GM18858 (cell line): ENCODE measurements around the gene ACSL6.

Experiments
- ATAC-seq: cut with Tn5 transposase; IDR thresholded peaks from one replicate; pipeline ENCODE4 v1.9.1; 2021; ENCODE audit not compliant: unreplicated experiment

ACSL6 gene

DNA sequence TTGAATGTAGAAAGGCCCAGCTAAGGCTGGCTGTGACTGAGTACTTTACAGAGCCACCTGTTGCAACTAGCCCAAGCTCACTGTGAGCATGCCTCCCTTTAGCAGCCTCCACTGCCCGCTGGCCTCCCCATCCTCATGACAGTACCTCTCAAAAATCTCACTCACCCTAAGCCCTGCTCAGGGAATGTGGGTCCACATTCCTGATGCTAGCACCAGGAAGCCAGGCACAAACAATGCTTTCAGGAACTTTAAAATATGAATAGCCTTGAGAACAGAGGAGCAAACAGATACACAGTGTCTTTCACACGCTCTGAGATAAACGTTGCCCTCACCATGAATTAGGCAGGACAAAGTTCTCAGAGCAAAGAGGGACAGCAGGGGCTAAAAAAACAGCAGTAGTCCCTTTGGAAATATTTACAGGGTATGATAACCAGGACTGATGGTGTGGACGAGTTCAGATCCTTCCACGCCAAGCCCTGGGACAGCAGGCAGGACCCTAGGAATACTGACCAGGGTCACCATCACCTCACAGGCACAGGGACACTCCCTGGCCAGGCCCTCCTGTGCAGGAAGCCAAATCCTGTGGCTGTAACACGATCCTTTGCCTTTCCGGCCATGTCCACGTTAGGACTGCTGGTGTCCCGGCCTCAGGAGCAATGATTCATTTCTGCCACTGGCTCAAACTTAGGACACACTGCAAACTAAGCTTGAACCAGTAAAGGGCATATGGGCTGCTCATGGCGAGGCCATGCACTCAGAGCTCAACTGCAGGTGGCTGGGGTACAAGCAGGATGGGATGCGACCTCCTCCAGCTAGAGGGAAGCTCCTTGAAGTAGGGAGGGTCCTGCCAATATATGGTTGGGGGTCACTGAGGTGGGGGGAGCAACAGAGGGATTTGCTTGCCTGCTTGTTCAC, 9.6 kb downstream of the ACSL6 start:
- ATAC-seq, result no peak

- ATAC-seq, result no peak
Observed at GRCh38 chr5:132000677-132001453, 10.6 kb downstream of the ACSL6 start.

DNA sequence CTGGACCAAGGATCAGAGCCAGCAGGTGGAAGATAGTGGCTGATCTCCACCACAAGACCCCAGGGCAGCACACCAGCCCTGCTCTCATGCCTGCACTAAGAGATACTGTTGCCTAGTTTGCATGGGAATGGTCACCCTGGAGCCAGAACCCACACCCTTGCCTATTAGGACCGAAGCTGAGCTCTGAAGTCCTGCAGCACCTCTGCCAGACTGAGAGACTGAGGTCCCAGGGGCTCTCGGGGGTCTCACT, 11.3 kb downstream of the ACSL6 start:
- no peak for ATAC-seq

- no peak for ATAC-seq
Observed at GRCh38 chr5:131999441-132000240, 11.8 kb downstream of the ACSL6 start.

GRCh38 chr5:131999041-131999440, 12.4 kb downstream of the ACSL6 start:
- no peak for ATAC-seq

GRCh38 chr5:131998431-131999040, 12.9 kb downstream of the ACSL6 start:
- no peak for ATAC-seq

DNA sequence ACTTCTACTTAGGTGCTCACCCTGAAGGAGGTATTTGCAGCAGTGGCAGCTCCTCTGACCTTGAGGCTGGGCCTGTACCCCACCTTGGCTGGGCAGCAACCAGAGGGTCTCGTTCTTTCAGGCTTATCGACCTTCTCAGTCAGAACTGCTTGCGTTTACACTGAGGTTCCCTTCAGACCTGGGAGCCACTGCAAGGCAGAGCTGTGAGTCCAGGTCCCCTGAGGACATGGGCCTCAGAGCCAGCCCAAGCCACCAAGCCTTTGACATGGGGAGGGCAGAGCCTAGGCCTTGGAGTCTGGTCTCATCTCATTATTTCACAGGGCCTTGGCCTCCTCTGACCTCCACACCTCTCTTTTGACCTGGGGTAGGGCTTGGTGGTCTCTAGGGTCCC, 13.7 kb downstream of the ACSL6 start:
- ATAC-seq, result no peak

DNA sequence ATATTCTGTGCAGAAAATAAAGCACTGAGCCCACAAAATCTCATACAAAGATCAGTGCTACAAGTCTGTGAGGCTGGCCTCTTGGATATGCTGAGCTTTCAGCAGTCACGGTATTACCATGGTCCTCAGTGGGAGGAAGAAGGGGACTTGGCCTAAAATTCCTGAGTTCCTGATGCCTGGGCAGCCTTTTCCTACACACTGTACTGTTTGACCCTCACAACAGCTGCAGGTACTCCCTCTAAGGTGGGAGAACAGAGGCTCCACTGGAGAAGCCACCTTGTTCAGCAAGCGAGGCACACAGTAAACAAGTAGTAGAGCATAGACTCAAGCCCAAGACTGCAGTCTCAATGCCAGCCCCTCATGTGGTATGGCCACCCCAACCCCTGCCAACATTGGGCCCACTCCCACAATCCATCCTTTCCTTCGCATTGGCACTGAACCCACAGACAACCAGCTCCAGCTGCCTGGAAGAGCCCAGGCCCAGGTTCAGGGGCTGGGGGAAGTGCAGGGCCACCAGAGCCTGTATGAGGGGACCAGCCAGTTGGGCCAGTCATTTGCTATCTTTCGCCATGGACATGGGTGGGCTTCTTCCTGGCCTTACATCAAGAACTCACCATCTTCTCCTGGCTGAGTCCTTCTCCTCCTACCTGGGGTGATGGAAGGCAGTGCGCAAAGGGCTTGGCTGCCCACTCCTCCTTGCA, 14.3 kb downstream of the ACSL6 start:
- no peak for ATAC-seq

DNA sequence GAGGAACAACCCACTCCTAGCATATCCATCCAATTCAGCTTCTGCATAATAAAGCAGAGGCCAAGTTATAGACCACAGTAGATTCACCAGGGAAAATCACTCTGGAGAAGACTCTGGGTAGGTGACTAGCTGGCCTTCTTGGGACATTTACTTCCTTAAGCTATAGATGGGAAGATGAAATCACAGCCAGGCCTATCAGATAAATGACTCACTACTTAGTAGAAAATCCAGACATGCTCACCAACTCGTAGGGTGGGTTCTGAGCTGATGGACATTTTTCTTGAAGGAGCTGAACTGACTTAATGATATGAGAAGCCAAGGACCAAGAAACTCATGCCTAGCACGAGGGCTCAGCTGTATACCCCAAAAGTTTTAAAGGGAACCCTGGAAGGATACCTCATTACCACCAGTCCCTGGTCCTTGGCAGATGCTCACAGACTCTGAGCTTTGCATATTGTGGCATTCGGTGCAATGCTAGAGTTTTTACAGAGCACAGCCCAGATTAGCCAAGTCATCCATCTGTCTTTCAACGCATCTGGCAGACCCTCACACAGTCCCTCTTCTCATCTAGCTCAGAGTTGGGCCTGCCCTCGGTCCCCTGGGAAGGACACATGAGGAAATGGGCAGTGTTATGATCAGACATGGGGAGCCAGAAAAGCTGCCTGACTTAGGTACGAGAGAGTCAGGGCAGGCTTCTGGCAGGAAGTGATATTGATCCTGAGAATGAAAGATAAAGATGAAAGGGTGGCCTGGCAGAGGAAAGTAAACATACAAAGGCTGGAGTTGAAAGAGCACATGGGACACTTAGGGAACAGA, 15.0 kb downstream of the ACSL6 start:
- ATAC-seq, result no peak

DNA sequence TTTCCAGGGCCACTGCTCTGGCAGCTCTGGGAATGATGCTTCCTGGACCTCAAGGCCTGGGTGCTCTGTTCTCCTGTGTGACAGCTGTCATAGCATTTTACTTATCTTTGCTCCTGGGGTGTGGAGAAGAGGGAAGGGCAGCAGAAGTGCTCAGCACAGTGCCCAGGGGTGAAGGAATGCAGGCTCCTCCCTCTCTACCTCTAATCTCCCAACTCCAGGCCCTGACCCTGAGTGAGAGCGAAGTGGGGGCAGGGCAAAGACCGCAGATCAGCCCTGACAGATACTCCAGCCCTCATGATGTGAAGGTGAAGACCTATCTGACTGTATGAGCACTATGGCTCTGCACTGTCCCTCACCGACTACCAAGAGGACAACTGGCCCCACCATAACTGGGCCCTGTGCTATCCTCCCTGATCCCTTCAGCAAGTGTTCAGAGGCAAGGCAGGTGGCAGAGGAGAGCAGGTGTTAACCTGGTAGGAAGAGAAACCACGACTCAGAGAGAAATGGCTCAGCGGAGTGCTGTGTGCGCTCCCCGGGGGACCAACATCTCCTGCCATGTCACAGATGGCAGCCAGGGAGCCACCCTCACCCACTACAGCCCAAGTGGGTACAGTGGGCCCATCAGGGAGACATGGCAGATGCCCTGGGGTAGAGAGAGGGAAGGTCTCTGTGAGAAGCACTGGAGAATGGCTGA, 16.8 kb downstream of the ACSL6 start:
- ATAC-seq, result no peak

GRCh38 chr5:131994090-131994489, 17.4 kb downstream of the ACSL6 start:
- no peak for ATAC-seq

DNA sequence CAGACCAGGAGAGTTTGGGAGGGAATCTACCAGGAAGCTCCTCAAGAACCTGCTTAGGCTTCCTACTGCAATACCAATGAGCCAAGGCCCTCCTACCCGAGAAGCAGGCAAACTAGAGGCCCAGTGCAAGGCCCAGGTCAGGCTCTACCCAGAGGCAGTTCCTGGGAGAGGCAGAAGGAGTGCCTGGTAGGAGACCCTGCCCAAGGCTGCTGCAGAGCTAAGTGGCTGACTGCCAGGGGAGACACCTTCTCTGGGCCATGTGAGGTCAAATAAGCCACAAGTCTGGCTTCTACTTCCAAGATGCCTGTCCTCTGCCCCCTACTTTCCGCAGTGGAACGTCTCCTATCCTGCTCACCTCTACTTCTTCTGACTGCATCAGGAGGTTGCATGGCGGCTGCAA, 17.8 kb downstream of the ACSL6 start:
- ATAC-seq, result no peak

DNA sequence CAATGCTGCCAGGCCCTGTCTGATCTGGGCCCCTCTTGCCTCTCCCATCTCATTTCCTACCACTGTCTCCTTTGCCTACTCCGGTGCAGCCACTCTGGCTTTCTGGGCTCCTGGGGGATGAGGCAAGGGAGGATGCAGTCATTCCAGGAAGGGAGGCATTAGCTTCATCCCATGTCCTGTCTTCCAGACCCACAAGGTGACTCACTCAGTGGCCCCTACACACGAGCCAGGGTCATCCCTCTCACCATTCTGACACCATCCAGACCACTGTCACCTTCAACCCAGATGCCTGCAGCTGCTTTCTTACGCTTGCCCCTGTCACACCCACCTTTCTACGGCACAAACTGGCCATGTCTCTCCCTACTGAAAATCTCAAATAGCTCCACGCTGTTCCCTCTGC, 19.1 kb downstream of the ACSL6 start:
- no peak for ATAC-seq

DNA sequence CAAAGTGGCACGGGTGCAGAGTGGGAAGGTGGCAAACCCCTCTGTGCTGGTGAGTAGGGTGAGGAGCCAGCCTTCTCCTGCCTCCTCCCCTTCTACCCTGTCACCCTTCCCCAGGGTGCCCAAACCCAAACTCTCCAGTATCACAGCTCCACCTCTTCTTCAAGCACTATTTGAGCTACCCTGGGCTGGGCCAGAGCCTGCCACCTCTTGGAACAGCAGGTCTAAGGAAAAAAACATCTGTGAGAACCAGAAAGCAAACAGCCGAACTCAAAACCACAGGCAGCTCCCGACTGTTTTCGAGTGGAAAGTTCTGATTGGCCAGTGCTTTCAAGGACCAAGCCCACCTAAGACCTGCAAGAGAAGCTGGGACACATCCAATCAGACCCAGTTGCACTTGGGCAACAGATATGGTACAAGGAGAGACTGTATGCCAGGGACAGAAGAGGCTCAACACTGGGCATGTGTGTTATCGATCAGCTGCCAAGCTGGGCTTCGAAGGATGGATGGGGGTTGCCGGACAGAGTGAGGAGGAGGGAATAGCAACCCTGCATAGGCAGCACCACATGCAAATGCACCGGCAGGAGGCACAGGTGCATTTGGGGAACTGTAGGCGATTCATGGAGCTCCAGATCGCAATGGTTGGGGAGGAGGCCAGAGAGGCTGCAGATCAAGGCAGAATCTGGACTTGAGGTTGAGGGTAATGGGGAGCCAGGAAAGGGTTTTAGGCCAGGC, 19.7 kb downstream of the ACSL6 start:
- ATAC-seq, result no peak

GRCh38 chr5:131990716-131991115, 20.7 kb downstream of the ACSL6 start:
- no peak for ATAC-seq

DNA sequence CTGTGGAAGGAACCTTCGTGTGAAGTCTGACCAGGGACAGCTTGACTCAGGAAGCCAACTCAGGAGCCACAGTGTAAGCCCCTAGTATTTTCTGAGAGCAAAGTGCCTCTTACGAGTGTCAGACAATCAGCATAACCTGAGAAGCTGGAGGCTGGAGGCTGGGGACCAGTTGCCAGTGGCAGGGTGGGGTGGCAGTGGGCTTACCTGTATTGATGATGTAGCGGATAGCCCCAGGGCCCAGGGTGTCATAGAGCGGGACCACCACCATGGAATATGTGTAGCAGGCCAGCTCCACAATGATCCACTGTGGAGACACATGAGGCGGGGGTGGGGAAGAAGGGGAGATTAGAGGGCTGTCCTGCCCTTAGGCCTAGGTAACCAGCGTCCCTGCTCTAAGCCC, 22.9 kb downstream of the ACSL6 start:
- no peak for ATAC-seq

GRCh38 chr5:131987251-131987650, 24.2 kb downstream of the ACSL6 start:
- ATAC-seq, result no peak

DNA sequence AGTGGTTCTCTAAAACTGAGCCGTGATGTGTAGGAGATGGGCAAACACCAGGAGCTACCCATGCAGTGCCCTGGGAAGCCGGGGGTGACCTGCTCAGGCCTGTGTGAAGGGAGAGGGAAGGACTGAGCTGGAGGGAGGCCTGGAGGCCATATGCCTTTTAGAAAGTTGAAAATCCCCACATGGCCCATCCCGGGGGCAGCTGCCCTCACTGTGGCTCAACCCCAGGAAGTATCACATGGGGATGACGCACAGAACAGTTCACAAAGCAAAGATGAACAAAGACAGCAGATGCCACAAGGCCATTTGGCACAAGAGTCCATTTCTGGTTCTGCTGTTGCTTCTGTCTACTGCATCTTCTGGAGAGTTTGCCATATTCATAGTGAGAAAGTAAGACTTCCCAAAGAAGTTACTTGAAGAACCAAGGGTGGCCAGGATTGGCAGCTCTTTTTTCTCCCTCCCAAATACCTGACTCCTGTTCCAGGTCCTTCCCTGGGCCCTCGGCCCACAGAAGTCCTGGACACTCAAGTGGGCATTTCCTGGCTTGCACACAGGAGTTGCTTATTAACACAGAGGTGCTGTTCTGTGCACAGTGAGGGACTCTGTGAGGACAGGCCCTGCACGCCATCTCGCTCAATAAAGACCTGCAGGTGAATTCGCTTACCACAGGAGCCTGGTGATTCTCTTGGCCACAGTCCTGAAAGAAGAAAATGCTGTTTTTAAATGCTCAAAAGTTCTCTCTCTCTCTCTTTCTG, 25.1 kb downstream of the ACSL6 start:
- no peak for ATAC-seq
